Renal pelvis (tissue), 12 donors: ENCODE results near the gene GAGE12G. TPM values are rescaled to one million over a fixed set of nuclear protein-coding genes. Genes with fewer than 3 reads are reported as not detected.
"Not testable (repeated sequence)": the region's sequence is repeated elsewhere in the genome, so short reads cannot be mapped to it uniquely, and the experiment has no call there.

Experiments
- DNase-seq: peaks from one replicate; pipeline ENCODE4 v3.0.0-alpha.2; 2013
- long read RNA-seq, 16 experiments: transcript quantifications; one replicate each; lab custom pipeline, GENCODE V29; 2026
- polyA plus RNA-seq, 3 donors: library from polyadenylated mRNA; unstranded; fragments of 120-200 nt; gene quantifications; one replicate each; pipeline ENCODE4 v1.2.1, GENCODE V29; 2013; ENCODE audit not compliant: insufficient read length in 3 of 3

GAGE12G gene
- polyA plus RNA-seq, result not detected
- long read RNA-seq, donor 1, result 0 reads
- long read RNA-seq, donor 2, result 0 reads
- long read RNA-seq, donor 3, result 0 reads
- long read RNA-seq, donor 4, result 0 reads
- long read RNA-seq, donor 5, result 0 reads
- long read RNA-seq, donor 6, result 0 reads
- long read RNA-seq, donor 7, result 0 reads
- long read RNA-seq, donor 8, result 0 reads
- long read RNA-seq, donor 9, result 0 reads
- long read RNA-seq, donor 10, result 0 reads
- long read RNA-seq, donor 11, result 0 reads
- long read RNA-seq, donor 12, result 0 reads
- long read RNA-seq, donor 13, result 0 reads
- long read RNA-seq, donor 14, result 0 reads
- long read RNA-seq, donor 15, result 0 reads
- long read RNA-seq, donor 16, result 0 reads

- not testable (repeated sequence) for DNase-seq
Observed at GRCh38 chrX:49570100-49570499, at the start of gene GAGE12G. TSS of gene GAGE12G (plus strand) at chrX:49570400. CDS start at chrX:49571555, 1,155 bp downstream.

DNA sequence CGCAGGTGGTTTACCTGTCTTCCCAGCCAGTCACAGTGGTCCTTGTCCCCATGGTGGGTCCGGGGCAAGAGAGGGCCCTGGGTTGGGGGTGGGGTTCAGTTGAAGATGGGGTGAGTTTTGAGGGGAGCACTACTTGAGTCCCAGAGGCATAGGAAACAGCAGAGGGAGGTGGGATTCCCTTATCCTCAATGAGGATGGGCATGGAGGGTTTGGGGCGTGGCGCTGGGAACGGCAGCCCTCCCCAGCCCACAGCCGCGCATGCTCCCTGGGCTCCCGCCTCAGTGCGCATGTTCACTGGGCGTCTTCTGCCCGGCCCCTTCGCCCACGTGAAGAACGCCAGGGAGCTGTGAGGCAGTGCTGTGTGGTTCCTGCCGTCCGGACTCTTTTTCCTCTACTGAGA, 38.3 kb upstream of the GAGE12G start, which contains the start of gene GAGE12C:
TSS of gene GAGE12C (plus strand) at position 301 of the 400 bp plus-strand sequence. CDS start 1,155 bp downstream, outside the sequence.
- DNase-seq, result not testable (repeated sequence)

DNA sequence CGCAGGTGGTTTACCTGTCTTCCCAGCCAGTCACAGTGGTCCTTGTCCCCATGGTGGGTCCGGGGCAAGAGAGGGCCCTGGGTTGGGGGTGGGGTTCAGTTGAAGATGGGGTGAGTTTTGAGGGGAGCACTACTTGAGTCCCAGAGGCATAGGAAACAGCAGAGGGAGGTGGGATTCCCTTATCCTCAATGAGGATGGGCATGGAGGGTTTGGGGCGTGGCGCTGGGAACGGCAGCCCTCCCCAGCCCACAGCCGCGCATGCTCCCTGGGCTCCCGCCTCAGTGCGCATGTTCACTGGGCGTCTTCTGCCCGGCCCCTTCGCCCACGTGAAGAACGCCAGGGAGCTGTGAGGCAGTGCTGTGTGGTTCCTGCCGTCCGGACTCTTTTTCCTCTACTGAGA, 28.8 kb upstream of the GAGE12G start, which contains the start of gene GAGE12D:
TSS of gene GAGE12D (plus strand) at position 301 of the 400 bp plus-strand sequence. CDS start 1,155 bp downstream, outside the sequence.
- DNase-seq, result not testable (repeated sequence)

GRCh38 chrX:49550989-49551388, 19.2 kb upstream of the GAGE12G start, which contains the start of gene GAGE12E:
TSS of gene GAGE12E (plus strand) at chrX:49551289. CDS start at chrX:49552444, 1,155 bp downstream.
- DNase-seq, result not testable (repeated sequence)

GRCh38 chrX:49560542-49560941, 9.7 kb upstream of the GAGE12G start, which contains the start of gene GAGE12F:
TSS of gene GAGE12F (plus strand) at chrX:49560842. CDS start at chrX:49561997, 1,155 bp downstream.
- not testable (repeated sequence) for DNase-seq

DNA sequence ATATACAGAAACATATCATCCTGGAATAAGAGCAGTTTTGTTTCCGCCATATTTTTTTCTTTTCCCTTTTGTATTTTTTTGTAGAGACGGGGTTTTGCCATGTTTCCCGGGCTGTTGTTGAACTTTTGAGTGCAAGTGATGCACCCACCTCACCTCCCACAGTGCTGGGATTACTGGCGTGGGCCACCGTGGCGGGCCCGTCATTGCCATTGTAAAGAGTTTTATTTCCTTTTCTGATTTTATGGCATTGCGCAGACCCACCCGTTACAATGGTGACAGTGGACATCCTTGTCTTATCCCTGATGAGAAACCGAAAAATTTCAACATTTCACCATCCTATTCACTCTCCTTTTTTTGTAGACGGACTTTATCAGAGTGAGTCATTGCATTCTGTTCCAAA, 1.5 kb upstream of the GAGE12G start:
- not testable (repeated sequence) for DNase-seq

DNA sequence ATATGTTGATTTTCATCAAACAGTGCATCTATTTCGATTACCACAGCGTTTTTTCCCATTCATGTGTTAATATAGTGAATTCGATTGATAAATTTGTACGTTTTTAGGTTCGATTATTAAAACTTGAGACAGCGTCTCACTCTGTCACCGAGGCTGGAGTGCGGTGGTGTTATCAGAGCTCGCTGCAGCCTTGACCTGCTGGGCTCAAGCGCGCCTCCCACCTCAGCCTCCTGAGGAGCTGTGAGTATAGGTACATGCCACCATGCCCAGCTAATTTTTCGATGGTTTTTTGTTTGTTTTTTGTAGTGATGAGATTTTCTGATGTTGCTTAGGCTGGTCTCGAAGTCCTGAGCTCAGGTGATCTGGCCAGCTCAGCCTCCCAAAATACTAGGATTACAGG, 1.0 kb upstream of the GAGE12G start:
- DNase-seq, result not testable (repeated sequence)

- DNase-seq, result not testable (repeated sequence)
Observed at GRCh38 chrX:49579649-49580048, 9.4 kb downstream of the GAGE12G start, which contains the start of gene GAGE12H. TSS of gene GAGE12H (plus strand) at chrX:49579949. CDS start at chrX:49581104, 1,155 bp downstream.

DNA sequence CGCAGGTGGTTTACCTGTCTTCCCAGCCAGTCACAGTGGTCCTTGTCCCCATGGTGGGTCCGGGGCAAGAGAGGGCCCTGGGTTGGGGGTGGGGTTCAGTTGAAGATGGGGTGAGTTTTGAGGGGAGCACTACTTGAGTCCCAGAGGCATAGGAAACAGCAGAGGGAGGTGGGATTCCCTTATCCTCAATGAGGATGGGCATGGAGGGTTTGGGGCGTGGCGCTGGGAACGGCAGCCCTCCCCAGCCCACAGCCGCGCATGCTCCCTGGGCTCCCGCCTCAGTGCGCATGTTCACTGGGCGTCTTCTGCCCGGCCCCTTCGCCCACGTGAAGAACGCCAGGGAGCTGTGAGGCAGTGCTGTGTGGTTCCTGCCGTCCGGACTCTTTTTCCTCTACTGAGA, 19.0 kb downstream of the GAGE12G start, which contains the start of gene GAGE2A:
TSS of gene GAGE2A (plus strand) at position 301 of the 400 bp plus-strand sequence. CDS start 1,155 bp downstream, outside the sequence.
- DNase-seq, result not testable (repeated sequence)

GRCh38 chrX:49589769-49590478, 19.7 kb downstream of the GAGE12G start:
- not testable (repeated sequence) for DNase-seq

GRCh38 chrX:49590488-49590887, 20.3 kb downstream of the GAGE12G start:
- not testable (repeated sequence) for DNase-seq

GRCh38 chrX:49598720-49599119, 28.5 kb downstream of the GAGE12G start, which contains the start of gene GAGE1:
TSS of gene GAGE1 (plus strand) at chrX:49599020. CDS start at chrX:49600175, 1,155 bp downstream.
- DNase-seq, result not testable (repeated sequence)

DNA sequence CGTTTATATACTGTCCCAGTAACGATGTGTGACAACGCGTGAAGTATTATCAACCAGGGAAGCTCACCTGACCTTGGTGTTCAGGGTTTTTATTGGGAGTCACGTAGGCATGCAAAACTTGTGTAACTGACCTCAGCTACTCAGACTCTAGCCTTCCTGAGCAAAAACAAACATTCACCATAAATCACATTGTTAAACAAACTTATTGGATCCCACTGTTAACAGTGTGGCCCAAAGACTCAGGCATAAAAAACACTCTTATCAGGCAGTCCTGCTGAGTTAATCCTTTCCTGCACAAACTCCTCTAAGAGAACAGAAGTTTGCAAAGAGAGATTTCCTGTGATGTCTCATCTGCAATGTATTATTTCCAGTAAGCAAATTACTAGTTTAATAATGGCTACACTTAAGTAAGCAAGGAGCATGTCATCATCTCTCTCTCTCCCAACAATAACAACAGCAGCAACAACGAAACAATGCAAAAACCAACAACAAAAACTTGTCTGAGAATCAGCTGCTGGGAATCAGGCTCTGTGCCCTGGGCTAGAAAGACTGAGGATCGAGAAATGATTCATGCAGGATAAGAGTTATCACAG, 40.6 kb downstream of the GAGE12G start:
- DNase-seq, result no peak

DNA sequence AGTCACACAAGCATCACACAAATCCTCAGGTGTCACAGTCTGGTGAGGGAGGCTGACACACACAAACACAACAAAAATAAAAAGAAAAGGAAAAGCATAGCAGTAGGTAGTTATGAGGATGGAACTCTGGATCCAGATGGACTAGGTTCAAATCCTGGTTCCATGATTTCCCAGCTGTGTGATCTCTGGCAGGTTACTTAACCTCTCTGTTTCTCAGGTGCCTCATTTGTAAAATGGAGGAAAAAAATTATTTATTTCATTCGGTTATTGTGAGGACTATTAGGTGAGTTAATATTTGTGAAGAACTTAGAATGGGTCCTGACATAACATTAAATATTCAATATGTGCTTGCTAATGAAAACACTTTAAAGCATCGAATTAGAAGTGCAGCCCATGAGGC, 48.4 kb downstream of the GAGE12G start:
- no peak for DNase-seq

Other genes starting within 250 kb of the GAGE12G start
- not detected for gene GAGE12J, start 248.4 kb upstream of the GAGE12G start, polyA plus RNA-seq
- not detected for gene GAGE13, start 238.8 kb upstream of the GAGE12G start, polyA plus RNA-seq
- not detected for gene GAGE12C, start 38.2 kb upstream of the GAGE12G start, polyA plus RNA-seq
- not detected for gene GAGE12D, start 28.7 kb upstream of the GAGE12G start, polyA plus RNA-seq
- not detected for gene GAGE12E, start 19.1 kb upstream of the GAGE12G start, polyA plus RNA-seq
- gene GAGE12F, start 9.6 kb upstream of the GAGE12G start, polyA plus RNA-seq, result not detected
- gene GAGE12H, start 9.5 kb downstream of the GAGE12G start, polyA plus RNA-seq, result not detected
- not detected for gene GAGE2A, start 19.1 kb downstream of the GAGE12G start, polyA plus RNA-seq
- gene GAGE1, start 28.6 kb downstream of the GAGE12G start, polyA plus RNA-seq, result not detected
- not detected for gene PAGE1, start 125.6 kb downstream of the GAGE12G start, polyA plus RNA-seq